HepG2 (cell line): ENCODE measurements around the gene PALS1.
"Not testable (repeated sequence)": the region's sequence is repeated elsewhere in the genome, so short reads cannot be mapped to it uniquely, and the experiment has no call there.

Experiments
- CTCF ChIP-seq: sonication (generic); formaldehyde crosslinking; IDR thresholded peaks from 2 replicates; pipeline ENCODE4 v1.5.0; 2020; ENCODE audit warnings: mild to moderate bottlenecking, missing genetic modification reagents, moderate library complexity
- DNMT1 ChIP-seq: sonication (generic); formaldehyde crosslinking; IDR thresholded peaks from 2 replicates; pipeline ENCODE4 v1.5.1; 2020; ENCODE audit warnings: mild to moderate bottlenecking, missing genetic modification reagents
- HNRNPH1 ChIP-seq: fragments of 200-400 bp; formaldehyde crosslinking; optimal IDR thresholded peaks from 2 replicates; pipeline ENCODE3; 2017; ENCODE audit warnings: mild to moderate bottlenecking, low read depth, low read length
- MXI1 ChIP-seq: IDR thresholded peaks from 3 replicates; pipeline ENCODE4 v1.6.1; 2012; ENCODE audit warnings: low read depth, low read length, inconsistent platforms, borderline replicate concordance
- ZNF513 ChIP-seq: sonication (generic); formaldehyde crosslinking; conservative IDR thresholded peaks from 2 replicates; pipeline ENCODE4 v1.5.0; 2020; ENCODE audit warnings: missing genetic modification reagents
- ZNF747 ChIP-seq: sonication (generic); formaldehyde crosslinking; IDR thresholded peaks from 2 replicates; pipeline ENCODE4 v1.8.1; 2023; ENCODE audit warnings: missing genetic modification reagents, mild to moderate bottlenecking, borderline replicate concordance
- ZNF766 ChIP-seq: sonication (generic); formaldehyde crosslinking; IDR thresholded peaks from 2 replicates; pipeline ENCODE4 v1.5.0; 2020; ENCODE audit warnings: missing genetic modification reagents, borderline replicate concordance
- ZNF790 ChIP-seq: sonication (generic); formaldehyde crosslinking; IDR thresholded peaks from 2 replicates; pipeline ENCODE4 v1.8.0; 2022; ENCODE audit warnings: missing genetic modification reagents, mild to moderate bottlenecking, borderline replicate concordance
- TF ChIP-seq, protein P1 (sequence below), 2 experiments: IDR thresholded peaks; 2 replicates each; pipeline ENCODE4 v1.6.1; 2011 to 2012; ENCODE audit warnings: low read length in 2 of 2, borderline replicate concordance in 1 of 2, low read depth in 1 of 2, mild to moderate bottlenecking in 1 of 2, moderate library complexity in 1 of 2

DNA sequence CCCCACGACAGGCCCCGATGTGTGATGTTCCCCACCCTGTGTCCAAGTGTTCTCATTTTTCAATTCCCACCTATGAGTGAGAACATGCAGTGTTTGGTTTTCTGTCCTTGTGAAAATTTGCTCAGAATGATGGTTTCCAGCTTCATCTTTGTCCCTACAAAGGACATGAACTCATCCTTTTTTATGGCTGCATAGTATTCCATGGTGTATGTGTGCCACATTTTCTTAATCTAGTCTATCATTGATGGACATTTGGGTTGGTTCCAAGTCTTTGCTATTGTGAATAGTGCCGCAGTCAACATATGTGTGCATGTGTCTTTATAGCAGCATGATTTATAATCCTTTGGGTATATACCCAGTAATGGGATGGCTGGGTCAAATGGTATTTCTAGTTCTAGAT, 32.0 kb downstream of the PALS1 start:
- TF ChIP-seq DNMT1 (CRISPR knock-in tag); HNRNPH1; ZNF513; ZNF747 (CRISPR knock-in tag); MXI1; CTCF; ZNF766 (CRISPR knock-in tag); ZNF790 (CRISPR knock-in tag): not testable (repeated sequence)
- TF ChIP-seq, protein P1, sequence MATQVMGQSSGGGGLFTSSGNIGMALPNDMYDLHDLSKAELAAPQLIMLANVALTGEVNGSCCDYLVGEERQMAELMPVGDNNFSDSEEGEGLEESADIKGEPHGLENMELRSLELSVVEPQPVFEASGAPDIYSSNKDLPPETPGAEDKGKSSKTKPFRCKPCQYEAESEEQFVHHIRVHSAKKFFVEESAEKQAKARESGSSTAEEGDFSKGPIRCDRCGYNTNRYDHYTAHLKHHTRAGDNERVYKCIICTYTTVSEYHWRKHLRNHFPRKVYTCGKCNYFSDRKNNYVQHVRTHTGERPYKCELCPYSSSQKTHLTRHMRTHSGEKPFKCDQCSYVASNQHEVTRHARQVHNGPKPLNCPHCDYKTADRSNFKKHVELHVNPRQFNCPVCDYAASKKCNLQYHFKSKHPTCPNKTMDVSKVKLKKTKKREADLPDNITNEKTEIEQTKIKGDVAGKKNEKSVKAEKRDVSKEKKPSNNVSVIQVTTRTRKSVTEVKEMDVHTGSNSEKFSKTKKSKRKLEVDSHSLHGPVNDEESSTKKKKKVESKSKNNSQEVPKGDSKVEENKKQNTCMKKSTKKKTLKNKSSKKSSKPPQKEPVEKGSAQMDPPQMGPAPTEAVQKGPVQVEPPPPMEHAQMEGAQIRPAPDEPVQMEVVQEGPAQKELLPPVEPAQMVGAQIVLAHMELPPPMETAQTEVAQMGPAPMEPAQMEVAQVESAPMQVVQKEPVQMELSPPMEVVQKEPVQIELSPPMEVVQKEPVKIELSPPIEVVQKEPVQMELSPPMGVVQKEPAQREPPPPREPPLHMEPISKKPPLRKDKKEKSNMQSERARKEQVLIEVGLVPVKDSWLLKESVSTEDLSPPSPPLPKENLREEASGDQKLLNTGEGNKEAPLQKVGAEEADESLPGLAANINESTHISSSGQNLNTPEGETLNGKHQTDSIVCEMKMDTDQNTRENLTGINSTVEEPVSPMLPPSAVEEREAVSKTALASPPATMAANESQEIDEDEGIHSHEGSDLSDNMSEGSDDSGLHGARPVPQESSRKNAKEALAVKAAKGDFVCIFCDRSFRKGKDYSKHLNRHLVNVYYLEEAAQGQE (IDR thresholded peaks at IDR 0.05; ENCODE audit: borderline replicate concordance in 1 of 2, low read depth in 1 of 2, low read length in 2 of 2) = not testable (repeated sequence)
